Stimulated activated CD4-positive, alpha-beta T cell treated with anti-CD3 and anti-CD28 coated beads, Interleukin-2, amount 100 ng/mL, for 4 hours (primary cell): Measurements from ENCODE around the gene CCL27.

ENCODE experiments used
- DNase-seq: peaks from one replicate; pipeline ENCODE4 v3.0.0-alpha.2; 2020; ENCODE audit warnings: low read depth

Gene CCL27

GRCh38 chr9:34684816-34685215 lies 22.4 kb upstream of the CCL27 start:
- no peak for DNase-seq

- peak; percentile 7 for DNase-seq
These were observed 21.7 kb upstream of the CCL27 start for GRCh38 chr9:34684145-34684544.

GRCh38 chr9:34675869-34676268 lies 13.4 kb upstream of the CCL27 start:
- no peak for DNase-seq

GRCh38 chr9:34675048-34675714 lies 12.7 kb upstream of the CCL27 start:
- DNase-seq = peak; percentile 48

- DNase-seq = no peak
These were observed 12.0 kb upstream of the CCL27 start for GRCh38 chr9:34674440-34674839.

- no peak for DNase-seq
These were observed 8.8 kb upstream of the CCL27 start for GRCh38 chr9:34671307-34671706.

- no peak for DNase-seq
These were observed 7.5 kb upstream of the CCL27 start for GRCh38 chr9:34669809-34670562.

- peak; percentile 86 for DNase-seq
These were observed 3.2 kb upstream of the CCL27 start for GRCh38 chr9:34665381-34666250.

- no peak for DNase-seq
These were observed 2.6 kb upstream of the CCL27 start for GRCh38 chr9:34665067-34665380.

- DNase-seq = peak; percentile 61
These were observed 2.0 kb upstream of the CCL27 start for GRCh38 chr9:34664281-34665066.

- no peak for DNase-seq
These were observed 797 bp upstream of the CCL27 start for GRCh38 chr9:34663303-34663605.

GRCh38 chr9:34659592-34660253 lies 2.7 kb downstream of the CCL27 start:
- DNase-seq = no peak

GRCh38 chr9:34658461-34658860 lies 4.0 kb downstream of the CCL27 start:
- DNase-seq = no peak

- DNase-seq = no peak
These were observed 5.5 kb downstream of the CCL27 start for GRCh38 chr9:34656992-34657391.

- no peak for DNase-seq
These were observed 7.1 kb downstream of the CCL27 start for GRCh38 chr9:34655394-34655793.

GRCh38 chr9:34654323-34655051 lies 8.0 kb downstream of the CCL27 start:
- no peak for DNase-seq

- no peak for DNase-seq
These were observed 9.0 kb downstream of the CCL27 start for GRCh38 chr9:34653151-34654072.

GRCh38 chr9:34652602-34653000 lies 9.9 kb downstream of the CCL27 start:
- DNase-seq = no peak

- DNase-seq = no peak
These were observed 10.4 kb downstream of the CCL27 start, which contains the start of gene IL11RA for GRCh38 chr9:34651876-34652601. Gene IL11RA (plus strand): TSS chr9:34652185. CDS start chr9:34655218, 3,033 bp downstream.
